NCI-H524 treated with DMSO at 0.1 percent for 48 hours (cell line): ENCODE results near the gene LRP5.

Source experiments
- DNase-seq: peaks from one replicate; lab custom pipeline; 2025; lab: John Stamatoyannopoulos, UW

LRP5 gene

DNA sequence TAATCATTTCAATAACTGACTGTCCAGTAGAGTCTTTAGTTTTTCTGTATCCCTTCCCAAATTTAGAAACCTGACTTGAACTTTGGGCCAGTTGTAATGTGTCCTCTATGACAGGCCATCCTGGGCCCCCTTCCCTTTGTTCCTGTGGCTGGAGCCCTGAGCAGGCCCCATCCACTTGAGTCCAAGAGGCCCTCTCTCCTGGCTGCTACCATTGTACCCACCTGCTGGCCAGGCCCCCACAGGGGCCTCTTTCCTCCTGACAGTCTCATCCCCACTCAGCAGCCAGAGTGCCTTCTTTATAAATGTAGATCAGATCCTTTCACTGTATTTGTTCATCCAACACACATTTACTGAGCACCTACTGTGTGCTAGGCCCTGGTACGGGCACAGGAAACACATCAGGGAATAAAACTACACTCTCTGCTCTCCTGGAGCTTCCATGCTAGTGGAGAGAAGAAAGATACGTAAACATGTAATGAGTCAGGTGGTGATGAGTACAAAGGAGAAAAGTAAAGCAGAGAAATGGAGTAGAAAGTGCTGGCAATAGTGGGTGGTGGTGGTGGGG, 2.7 kb upstream of the LRP5 start:
- DNase-seq = no peak

DNA sequence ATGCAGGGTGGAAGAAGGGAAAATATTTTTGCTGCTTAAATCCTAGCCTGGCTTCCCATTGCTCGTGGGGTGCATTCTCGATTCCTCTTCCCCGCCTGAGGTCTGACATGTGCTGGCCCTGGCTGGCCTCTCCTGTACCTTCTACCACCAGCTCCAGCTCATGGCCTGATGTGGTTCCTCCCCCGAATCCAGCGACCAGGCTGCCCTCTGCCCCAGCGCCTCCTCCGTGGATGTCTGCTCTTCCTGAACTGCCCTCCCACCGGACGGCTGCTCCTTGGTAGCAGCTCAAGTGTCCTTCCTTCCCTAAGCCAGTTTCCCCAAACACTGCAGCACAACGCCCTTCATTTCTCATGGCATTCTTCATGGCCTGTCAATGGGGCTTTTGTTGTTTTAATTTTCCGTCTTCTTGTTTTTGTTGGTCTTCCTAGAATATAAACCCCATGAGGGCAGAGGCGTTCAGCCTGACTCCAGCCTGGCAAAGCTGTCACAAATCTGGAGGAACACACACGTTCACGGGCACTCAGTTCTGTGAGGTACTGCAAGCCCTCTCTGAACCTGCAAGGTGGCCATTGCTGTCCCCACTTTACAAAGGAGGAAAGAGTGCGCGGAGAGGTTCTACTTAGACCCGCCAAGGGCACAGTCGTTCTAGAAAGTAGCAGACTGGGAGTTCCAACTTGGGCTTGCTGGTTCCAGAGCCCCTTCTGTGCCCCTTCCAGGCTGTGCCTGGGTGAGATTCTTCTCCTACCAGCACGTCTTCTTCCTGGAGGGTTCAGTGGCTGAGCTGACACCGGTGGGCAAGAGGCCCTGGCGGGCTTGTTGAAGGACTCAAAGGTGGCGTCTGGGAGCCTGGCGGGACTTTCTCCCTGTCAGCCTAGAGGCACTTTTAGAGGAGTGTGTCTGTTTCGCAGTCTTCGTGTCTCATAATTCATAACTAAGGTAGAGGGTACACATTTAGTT, 953 bp upstream of the LRP5 start:
- no peak for DNase-seq

- DNase-seq = no peak
These were observed 586 bp downstream of the LRP5 start for GRCh38 chr11:68312780-68313573.

- DNase-seq = no peak
These were observed 1.3 kb downstream of the LRP5 start for GRCh38 chr11:68313574-68314202.

DNA sequence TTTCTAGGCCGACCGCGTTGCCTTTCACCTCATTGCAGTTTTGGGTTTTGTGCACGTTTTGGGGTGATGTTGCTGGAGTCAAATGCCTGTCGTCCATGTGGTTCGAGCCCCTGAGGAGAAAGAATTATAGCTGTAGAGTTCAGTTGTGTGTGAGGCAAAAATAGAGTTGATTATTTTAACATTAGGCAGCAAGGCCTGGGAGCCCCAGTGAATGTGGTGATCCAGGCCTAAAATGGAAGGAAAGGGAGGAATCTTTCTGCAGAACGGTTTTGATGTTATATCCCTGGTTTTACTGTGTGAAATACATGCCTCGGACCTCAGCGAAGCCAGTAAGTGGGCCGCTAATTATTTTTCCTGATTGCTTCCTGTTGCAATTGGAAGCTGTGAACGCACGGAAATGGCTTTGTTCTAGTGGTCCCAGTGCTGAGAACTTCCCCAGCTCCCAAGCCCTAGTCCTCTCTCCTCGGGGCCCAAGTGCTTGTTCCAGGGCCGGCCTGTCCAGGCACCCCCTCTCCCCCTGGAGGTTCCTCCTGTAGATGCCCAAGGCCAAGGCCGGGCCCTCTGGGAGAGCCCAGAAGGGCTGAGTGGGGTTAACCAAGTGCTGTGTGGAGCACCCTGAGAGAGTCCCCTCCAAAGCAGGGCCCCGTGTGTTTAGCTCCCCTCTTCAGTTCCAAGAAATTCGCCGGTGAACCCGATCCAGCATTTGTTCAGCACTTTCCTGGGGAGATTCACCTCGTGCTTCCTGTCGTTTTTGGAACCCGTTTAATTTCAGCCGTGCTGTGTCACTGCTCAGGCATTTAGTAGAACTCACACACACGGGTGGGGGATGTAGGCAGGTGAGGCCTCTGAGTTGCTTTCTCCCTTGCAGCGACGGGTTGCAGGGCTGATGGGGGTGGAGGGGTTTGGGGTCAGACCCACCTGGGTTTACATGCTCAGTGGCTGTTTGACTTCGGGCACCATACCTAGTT, 2.1 kb downstream of the LRP5 start:
- DNase-seq = no peak

GRCh38 chr11:68315171-68315920, 3.0 kb downstream of the LRP5 start:
- DNase-seq = no peak

DNA sequence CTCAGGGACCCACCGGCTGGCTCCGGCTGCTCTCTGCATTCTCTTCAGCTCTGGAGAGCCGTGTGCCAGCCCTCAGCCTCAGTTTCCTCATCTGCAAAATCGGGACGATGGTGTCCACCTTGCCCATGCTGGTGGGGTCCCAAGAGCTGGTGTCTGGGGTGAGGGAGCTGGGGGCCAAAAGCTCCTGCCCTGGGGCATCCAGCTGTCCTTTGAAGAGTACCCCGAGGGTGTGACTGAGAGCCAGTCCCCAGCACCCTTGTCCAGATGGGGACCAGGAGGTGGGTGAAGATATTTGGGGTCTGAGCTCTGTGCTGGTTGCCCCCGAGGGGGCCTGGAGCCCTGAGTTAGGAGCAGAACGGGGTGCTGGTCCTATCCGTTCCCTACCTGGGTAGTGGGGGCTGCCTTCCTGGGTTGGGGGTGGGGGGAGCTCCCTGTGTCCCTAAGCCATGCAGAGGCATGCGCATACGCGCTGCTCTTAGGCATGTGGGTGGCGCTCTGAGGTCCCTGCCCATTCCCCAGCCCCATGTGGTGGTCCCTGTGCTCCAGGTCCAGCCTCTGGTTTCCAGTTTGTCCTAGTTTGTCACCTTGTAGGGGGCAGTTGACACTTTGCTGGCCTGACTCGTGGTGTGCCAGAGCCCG, 4.9 kb downstream of the LRP5 start:
- DNase-seq = no peak

DNA sequence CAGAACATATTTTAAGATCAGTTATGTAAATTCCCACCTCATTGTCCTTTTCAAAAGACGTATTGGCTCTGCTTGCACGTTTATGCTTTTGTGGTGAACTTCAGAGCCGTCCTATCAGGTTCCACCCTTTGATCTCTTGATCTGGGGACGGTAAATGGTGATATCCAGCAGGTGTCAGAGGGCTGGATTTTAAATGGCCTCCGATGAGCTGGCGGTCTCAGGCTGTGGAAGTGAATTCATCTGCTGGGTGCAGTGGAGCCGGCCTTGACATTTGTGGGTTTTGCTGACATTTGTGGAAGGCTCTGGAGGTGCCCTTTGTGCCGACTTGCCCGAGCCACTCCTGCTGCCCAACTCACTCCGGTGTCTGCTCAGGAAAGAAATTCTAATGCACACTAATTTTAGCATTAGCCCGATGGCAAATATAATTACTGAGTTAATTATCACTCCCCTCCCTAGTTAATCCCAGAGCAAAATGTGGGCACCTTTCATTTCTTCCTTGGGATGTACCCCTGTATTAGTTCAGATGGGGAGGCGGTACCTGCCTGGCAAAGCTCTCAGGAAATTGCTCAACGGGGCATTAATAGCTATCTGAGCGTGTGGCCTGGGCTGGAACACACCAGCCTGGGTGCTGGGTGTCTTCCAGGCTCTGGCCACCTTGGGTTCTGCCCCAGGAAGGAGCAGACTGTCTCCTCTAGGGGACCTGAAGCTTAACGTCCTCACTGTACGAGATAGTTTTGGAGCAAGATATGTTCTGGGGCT, 9.1 kb downstream of the LRP5 start:
- no peak for DNase-seq

DNA sequence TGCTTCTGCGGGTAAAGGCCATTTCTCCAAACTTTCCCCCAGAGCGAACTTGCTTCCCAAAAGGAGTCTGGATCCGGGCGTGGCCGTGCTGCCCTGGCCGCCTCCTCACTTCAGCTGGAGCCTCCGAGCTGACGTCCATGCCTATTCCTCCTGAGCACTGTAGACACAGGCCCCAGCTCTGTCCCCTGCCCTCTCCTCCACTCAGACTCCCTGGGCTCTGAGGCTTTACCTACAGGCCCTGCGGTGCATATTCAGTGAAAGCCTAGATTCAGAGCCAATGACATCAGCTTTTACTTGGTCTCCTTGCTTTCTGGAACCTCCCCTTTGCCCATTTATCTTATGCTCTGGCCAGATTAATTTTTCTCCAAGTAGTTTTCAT, 9.7 kb downstream of the LRP5 start:
- DNase-seq = no peak

- no peak for DNase-seq
These were observed 11.8 kb downstream of the LRP5 start for GRCh38 chr11:68324241-68324640.

DNA sequence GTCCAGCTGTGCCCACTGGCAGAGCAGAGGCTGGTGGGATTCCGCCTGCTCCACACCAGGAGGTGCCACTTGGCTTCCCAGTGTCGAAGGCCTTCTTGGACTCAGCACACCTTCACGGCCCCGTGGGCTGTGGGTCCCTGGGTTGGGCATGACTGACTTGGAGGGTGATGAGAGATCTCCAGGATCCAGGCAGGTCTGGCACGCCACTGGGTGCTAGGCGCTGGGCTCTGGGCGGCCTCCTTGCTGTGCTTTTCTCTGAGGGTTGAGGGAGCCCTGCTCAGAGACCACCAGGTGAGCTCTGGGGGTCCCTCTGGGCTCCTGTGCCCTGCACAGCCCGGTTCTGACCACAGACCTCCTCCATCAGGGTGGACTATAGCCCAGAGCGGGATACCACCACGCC, 12.3 kb downstream of the LRP5 start:
- no peak for DNase-seq

DNA sequence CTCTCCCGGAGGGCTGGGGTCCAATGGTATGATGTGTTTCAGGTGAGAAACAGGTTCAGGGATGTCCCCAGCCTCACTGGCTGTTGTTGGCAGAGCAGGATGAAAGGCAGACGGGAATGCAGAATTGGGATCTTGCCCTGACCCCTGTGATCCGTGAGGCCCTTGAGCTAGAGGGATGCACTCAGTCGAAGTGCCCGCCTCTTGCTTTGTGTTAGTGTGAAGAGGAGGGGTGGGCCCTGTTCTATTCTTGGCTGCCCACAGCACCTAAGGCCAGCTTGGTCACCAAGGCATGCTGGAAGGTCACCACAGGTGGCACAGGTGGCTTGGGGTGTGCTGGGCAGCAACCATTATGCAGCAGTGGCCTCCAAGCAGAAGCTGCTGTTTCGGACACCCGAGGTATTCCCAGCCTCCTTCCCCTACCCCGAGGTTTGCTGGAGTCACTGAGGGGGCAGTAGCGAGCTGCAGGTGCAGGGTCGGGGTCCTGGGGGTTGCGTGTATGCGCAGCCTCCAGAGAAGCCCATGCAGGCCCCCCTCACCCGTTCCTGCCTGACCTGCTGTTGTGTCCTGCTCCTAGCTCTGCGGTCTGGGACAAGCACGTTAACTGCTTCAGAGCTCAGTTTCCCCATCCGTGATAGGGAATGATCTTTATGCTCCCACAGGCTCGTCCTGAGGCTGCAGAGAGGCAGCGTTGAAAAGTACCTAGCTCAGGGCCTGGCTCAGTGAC, 13.0 kb downstream of the LRP5 start:
- DNase-seq = no peak

GRCh38 chr11:68325907-68326220, 13.5 kb downstream of the LRP5 start:
- no peak for DNase-seq

GRCh38 chr11:68326334-68327215, 14.2 kb downstream of the LRP5 start:
- no peak for DNase-seq

GRCh38 chr11:68327586-68328370, 15.4 kb downstream of the LRP5 start:
- no peak for DNase-seq

DNA sequence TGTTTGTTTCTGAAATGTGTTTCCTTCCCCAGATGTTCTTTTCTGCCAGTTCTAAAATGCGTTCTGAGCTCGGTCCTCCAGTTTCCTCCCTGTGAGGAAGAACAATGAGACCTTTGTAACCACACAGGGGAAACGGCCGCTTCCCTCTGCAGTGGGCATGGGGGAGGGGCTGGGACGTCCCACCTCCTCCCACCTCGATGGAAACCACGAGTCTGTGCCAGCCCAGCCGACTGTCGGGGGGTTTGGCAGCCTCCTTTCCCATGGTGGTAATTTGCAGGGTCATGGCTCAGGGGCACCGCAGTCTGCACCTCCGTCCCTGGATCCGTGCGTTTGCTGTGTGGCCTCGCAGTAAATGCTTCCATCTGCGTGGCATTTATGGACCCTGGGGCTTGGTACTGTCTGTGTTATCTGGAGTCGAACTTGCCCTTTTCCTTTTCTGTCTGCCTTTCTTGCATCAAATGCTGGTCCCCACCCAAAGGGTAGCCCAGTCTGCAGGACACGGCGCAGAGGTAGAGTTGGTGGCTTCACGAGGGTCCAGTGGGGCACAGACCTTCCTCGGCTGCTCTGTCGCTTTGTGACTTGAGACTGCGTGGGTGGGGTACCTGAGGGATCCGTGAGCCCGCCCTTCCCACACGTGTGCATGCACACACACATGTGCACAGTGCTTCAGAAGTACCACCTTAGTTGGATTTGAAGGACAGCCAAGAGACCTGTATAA, 16.1 kb downstream of the LRP5 start:
- no peak for DNase-seq
